ENCODE data around the gene ST3GAL3. TPM values are rescaled to one million over a fixed set of nuclear protein-coding genes. Genes with fewer than 3 reads are reported as not detected.

The ST3GAL3 gene
- total and polyA plus RNA-seq, 8 donors: 1.6 to 68.3 (median 6.7) TPM

DNA sequence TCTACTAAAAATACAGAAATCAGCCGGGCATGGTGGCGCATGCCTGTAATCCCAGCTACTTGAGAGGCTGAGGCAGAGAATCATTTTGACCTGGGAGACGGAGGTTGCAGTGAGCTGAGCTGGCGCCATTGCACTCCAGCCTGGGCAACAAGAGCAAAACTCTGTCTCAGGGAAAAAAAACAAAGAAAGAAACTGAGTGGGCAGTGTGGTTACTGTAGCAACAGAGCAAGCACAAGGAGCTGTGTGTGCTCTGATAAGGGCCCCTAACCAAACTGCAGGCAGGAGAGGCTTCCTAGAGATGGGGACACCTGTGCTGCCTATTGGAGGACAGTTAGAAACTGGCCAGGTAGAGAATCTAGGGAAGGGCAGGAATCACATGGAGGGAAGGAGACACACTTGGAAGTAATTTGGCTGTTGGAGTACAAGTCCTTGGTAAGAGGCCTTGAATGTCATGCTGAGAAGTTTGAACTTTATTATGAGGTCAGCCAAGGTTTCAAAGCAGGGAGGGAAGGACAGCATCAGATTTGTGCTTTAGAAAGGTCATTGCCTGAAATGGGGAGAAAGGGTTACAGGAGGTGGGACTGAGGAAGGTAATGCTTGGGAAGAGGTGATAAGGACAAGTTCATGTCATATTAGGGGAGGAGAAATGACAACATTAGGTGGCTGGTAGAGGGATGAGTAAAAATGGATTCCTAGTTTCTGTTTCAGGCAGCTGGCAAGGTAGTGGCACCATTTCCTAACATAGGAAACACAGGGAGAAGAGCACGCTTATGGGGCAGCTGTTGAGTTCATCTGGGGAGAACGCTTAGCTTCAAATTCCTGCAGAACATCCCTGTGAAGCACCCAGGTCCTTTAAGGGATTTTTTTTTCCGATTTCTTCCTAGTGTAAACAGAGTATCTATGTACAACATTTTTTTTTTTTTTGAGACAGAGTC is 157.0 kb downstream of the ST3GAL3 start:
- DNase-seq: no peak
- Histone ChIP-seq H3K36me3 (no peaks in the 10 kb centered on the region), H3K4me3 (no peak overlapping the region), H3K27me3 (no peaks in the 10 kb centered on the region), H3K27ac (no peak overlapping the region), H3K9me3 (no peaks in the 10 kb centered on the region), H3K4me1 (peaks cover 0 to 19% (median 8%) of the 10 kb centered on the region in 4 donors)
- intact Hi-C loops (cut with DNase I; ENCODE audit: low total_unique reads): no loop called here
- TF ChIP-seq POLR2AphosphoS5 (IDR thresholded peaks at IDR 0.05) (no peak), EP300 (IDR thresholded peaks at IDR 0.05) (no peak), POLR2A (IDR thresholded peaks at IDR 0.05) (no peak)
- TF ChIP-seq, protein P1, sequence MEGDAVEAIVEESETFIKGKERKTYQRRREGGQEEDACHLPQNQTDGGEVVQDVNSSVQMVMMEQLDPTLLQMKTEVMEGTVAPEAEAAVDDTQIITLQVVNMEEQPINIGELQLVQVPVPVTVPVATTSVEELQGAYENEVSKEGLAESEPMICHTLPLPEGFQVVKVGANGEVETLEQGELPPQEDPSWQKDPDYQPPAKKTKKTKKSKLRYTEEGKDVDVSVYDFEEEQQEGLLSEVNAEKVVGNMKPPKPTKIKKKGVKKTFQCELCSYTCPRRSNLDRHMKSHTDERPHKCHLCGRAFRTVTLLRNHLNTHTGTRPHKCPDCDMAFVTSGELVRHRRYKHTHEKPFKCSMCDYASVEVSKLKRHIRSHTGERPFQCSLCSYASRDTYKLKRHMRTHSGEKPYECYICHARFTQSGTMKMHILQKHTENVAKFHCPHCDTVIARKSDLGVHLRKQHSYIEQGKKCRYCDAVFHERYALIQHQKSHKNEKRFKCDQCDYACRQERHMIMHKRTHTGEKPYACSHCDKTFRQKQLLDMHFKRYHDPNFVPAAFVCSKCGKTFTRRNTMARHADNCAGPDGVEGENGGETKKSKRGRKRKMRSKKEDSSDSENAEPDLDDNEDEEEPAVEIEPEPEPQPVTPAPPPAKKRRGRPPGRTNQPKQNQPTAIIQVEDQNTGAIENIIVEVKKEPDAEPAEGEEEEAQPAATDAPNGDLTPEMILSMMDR (IDR thresholded peaks at IDR 0.05): no peak
- WGBS, 5 donors: 85 to 93% (median 90%) methylated on average over 7 of the region's 7 CpGs

DNA sequence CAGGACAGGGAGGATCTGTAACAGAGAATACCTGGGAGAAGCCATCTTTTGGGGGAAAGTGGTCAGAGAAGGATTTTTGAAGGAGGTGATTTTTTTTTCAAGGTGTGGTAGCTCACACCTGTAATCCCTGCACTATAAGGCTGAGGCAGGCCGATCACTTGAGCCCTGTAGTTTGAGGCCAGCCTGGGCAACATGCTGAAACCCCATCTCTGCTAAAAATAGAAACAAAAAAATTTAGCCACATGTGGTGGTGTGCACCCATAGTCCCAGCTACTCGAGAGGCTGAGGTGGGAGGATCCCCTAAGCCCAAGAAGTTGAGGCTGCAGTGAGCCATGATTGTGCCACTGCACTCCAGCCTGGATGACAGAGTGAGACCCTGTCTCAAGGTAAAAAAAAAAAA is 158.9 kb downstream of the ST3GAL3 start:
- H3K36me3 ChIP-seq: no peaks in the 10 kb centered on the region
- H3K27ac ChIP-seq: no peak overlapping the region
- TF ChIP-seq POLR2A (IDR thresholded peaks at IDR 0.05) (no peak), EP300 (IDR thresholded peaks at IDR 0.05) (no peak), POLR2AphosphoS5 (IDR thresholded peaks at IDR 0.05) (no peak)
- TF ChIP-seq, protein P1 (IDR thresholded peaks at IDR 0.05): no peak
- no peaks in the 10 kb centered on the region for H3K9me3 ChIP-seq
- 78 to 93% (median 91%) methylated on average over 2 of the region's 2 CpGs for WGBS, 5 donors
- DNase-seq: no peak
- intact Hi-C loops (cut with DNase I; ENCODE audit: low total_unique reads): no loop called here
- H3K4me3 ChIP-seq: no peak overlapping the region
- peaks cover 0 to 19% (median 8%) of the 10 kb centered on the region in 4 donors for H3K4me1 ChIP-seq
- no peaks in the 10 kb centered on the region for H3K27me3 ChIP-seq

DNA sequence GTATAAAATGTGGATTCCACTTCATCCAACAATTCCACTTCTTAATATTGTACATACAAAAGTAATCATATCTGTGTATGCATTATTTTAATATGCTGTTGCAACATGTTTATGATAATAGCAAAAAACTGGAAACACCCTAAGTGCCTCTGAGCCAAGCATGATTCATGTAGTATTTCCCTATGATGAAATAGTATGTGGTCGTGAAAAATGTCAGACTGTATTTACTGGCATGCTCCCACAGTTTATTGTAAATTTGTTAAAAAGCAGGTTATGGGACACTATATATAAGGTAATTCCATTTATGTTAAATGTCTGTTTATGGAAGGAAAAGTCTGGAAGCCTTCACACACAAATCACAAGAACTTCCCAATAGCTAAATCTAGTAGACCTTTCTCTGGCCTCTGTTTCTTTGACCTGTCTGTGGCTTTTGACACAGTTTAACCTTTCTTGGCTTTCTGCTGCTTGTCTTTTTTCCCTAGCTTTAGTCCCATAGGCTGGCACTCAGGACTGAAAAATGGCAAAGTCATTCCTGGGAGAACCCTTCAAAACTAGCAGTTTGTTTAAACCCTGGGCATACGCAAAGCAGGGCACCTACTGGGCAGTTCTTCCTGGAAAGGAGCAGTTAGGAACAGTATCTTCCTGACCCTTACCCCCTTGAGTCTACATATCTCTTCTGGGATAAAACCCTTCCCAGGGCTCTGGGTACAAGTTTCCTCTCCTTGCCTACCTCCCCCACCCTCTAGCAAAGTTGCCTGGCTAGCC is 160.8 kb downstream of the ST3GAL3 start:
- no peaks in the 10 kb centered on the region for H3K9me3 ChIP-seq
- H3K27ac ChIP-seq: peak overlapping the region in 2 of 5 donors; percentile 25 to 29
- WGBS, 5 donors: 36 to 61% (median 49%) methylated on average over 2 of the region's 2 CpGs
- H3K27me3 ChIP-seq: no peaks in the 10 kb centered on the region
- no peaks in the 10 kb centered on the region for H3K36me3 ChIP-seq
- DNase-seq: no peak
- H3K4me1 ChIP-seq: peaks cover 0 to 19% (median 8%) of the 10 kb centered on the region in 4 donors
- intact Hi-C loops (cut with DNase I; ENCODE audit: low total_unique reads): no loop called here
- TF ChIP-seq, protein P1 (IDR thresholded peaks at IDR 0.05): no peak
- TF ChIP-seq POLR2AphosphoS5 (IDR thresholded peaks at IDR 0.05) (no peak), POLR2A (IDR thresholded peaks at IDR 0.05) (no peak), EP300 (IDR thresholded peaks at IDR 0.05) (no peak)
- no peak overlapping the region for H3K4me3 ChIP-seq

DNA sequence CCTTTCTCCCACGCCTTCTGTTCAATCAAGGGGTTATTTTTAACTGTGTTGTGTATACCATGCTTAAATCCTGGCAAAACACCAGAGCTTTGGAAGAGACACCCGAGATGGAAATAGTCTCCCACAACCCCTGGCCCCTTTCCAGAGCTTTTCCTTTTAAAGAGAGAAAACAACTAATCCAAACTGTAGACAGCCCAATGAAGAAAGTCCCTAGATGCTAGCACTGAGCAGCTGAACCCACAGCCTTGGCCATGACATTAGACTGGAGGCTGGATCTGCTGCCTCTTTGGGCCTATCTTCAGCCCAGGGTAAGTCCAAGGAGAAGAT is 161.4 kb downstream of the ST3GAL3 start:
- Histone ChIP-seq H3K27ac (peak overlapping the region in 2 of 5 donors; percentile 25 to 29), H3K9me3 (no peaks in the 10 kb centered on the region), H3K4me3 (no peak overlapping the region), H3K27me3 (no peaks in the 10 kb centered on the region), H3K36me3 (no peaks in the 10 kb centered on the region), H3K4me1 (peaks cover 0 to 19% (median 8%) of the 10 kb centered on the region in 4 donors)
- WGBS, 5 donors: 29 to 50% (median 42%) methylated on average over 2 of the region's 2 CpGs
- intact Hi-C loops (cut with DNase I; ENCODE audit: low total_unique reads): no loop called here
- TF ChIP-seq POLR2A (IDR thresholded peaks at IDR 0.05): no peak
- TF ChIP-seq, protein P1 (IDR thresholded peaks at IDR 0.05): no peak
- no peak for TF ChIP-seq POLR2AphosphoS5 (IDR thresholded peaks at IDR 0.05)
- DNase-seq: peak in 1 of 2 donors; percentile 86
